ENCODE data around the gene MRM1. TPM values are rescaled to one million over a fixed set of nuclear protein-coding genes. Genes with fewer than 3 reads are reported as not detected.

The MRM1 gene
- total and polyA plus RNA-seq, 4 donors: 3.5 to 9.9 (median 7.8) TPM

DNA sequence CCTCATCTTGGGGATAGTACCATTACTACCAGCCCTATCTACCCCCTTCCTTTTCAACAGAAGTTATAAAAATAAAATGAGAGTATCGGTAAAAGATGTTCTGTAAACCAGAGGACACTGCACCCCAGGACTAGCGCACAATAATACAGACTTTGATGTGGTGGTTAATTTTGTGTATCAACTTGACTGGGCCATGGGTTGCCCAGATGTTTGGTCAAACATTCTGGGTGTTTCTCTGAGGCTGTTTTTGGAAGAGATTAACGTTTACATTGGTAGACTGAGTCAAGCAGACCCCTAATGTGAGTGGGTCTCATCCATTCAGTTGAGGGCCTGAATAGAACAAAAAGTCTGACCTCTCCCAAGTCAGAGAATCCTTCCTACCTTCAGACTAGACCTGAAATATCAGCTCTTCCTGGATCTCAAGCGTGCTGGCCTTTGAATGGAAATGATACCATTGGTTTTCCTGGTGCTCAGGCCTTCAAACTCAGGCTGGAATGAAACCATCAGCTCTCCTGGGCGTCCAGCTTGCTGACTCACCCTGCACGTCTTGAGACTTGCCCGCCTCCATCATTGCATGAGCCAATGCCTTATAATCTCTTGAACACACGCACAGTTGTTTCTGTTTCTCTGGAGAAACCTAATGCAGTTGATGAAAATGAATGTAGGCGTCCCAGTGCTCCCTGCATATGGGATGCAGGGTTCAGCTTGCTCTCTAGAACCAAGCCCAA is 10.1 kb downstream of the MRM1 start:
- no peak overlapping the region for H3K9ac ChIP-seq (ENCODE audit: insufficient read depth in 1 of 2, low read length in 2 of 2)
- H3K9me3 ChIP-seq (ENCODE audit: control insufficient read depth in 4 of 4, insufficient read depth in 3 of 4, low read length in 3 of 4): peaks cover 0 to 2% (median 0%) of the 10 kb centered on the region in 4 donors

DNA sequence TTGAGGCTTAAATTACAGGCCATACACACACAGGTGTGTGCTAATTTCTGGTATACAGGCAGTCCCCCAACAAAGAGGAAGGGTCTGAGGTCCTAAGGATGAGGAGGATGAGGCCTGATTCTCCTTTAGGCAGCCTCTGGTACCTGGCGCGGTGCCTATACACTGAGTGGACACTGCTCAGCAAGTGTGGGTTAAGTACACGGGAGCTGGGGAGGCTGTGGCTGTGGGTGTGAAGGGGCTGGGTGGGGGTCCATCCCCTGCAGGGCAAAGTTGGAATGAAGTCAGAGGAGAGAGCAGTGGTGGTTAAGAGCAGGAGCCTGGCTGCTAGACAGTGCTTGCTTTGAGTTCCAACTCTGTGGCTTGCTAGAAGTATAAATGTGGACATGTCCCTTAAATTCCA is 10.9 kb downstream of the MRM1 start:
- ATAC-seq (ENCODE audit: insufficient read depth, low FRiP score): no peak
- no peaks in the 10 kb centered on the region for H3K36me3 ChIP-seq (ENCODE audit: control insufficient read depth in 4 of 4, insufficient read depth in 4 of 4, low read length in 4 of 4)
- no peaks in the 10 kb centered on the region for H3K4me1 ChIP-seq (ENCODE audit: control insufficient read depth in 5 of 5, insufficient read depth in 5 of 5, low read length in 5 of 5)
- H3K27me3 ChIP-seq (ENCODE audit: control insufficient read depth in 3 of 3, insufficient read depth in 3 of 3, low read length in 2 of 3): peaks cover 5 to 22% (median 7%) of the 10 kb centered on the region in 3 donors
- no peak overlapping the region for H3K4me3 ChIP-seq
- no peak overlapping the region for H3K9ac ChIP-seq (ENCODE audit: insufficient read depth in 1 of 2, low read length in 2 of 2)
- H3K9me3 ChIP-seq (ENCODE audit: control insufficient read depth in 4 of 4, insufficient read depth in 3 of 4, low read length in 3 of 4): peaks cover 0 to 2% (median 0%) of the 10 kb centered on the region in 4 donors
- DNase-seq: no peak
- TF ChIP-seq, protein P1, sequence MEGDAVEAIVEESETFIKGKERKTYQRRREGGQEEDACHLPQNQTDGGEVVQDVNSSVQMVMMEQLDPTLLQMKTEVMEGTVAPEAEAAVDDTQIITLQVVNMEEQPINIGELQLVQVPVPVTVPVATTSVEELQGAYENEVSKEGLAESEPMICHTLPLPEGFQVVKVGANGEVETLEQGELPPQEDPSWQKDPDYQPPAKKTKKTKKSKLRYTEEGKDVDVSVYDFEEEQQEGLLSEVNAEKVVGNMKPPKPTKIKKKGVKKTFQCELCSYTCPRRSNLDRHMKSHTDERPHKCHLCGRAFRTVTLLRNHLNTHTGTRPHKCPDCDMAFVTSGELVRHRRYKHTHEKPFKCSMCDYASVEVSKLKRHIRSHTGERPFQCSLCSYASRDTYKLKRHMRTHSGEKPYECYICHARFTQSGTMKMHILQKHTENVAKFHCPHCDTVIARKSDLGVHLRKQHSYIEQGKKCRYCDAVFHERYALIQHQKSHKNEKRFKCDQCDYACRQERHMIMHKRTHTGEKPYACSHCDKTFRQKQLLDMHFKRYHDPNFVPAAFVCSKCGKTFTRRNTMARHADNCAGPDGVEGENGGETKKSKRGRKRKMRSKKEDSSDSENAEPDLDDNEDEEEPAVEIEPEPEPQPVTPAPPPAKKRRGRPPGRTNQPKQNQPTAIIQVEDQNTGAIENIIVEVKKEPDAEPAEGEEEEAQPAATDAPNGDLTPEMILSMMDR (IDR thresholded peaks at IDR 0.05; ENCODE audit: control extremely low read depth, extremely low read depth): no peak
- no peak overlapping the region for H3K27ac ChIP-seq (ENCODE audit: low read depth in 1 of 2, low read length in 1 of 2)
- WGBS, 2 donors: 77 to 82% methylated on average over 3 of the region's 3 CpGs

More for the DNA sequence above, 10.1 kb downstream of the MRM1 start:
- TF ChIP-seq, protein P1 (IDR thresholded peaks at IDR 0.05; ENCODE audit: control extremely low read depth, extremely low read depth): no peak
- no peak overlapping the region for H3K4me3 ChIP-seq
- no peak overlapping the region for H3K27ac ChIP-seq (ENCODE audit: low read depth in 1 of 2, low read length in 1 of 2)
- DNase-seq (no peak), ATAC-seq (ENCODE audit: insufficient read depth, low FRiP score) (no peak)
- no peaks in the 10 kb centered on the region for H3K36me3 ChIP-seq (ENCODE audit: control insufficient read depth in 4 of 4, insufficient read depth in 4 of 4, low read length in 4 of 4)
- WGBS, 2 donors: 77 to 82% methylated on average over 9 of the region's 9 CpGs
- no peaks in the 10 kb centered on the region for H3K4me1 ChIP-seq (ENCODE audit: control insufficient read depth in 5 of 5, insufficient read depth in 5 of 5, low read length in 5 of 5)
- H3K27me3 ChIP-seq (ENCODE audit: control insufficient read depth in 3 of 3, insufficient read depth in 3 of 3, low read length in 2 of 3): peaks cover 0 to 22% (median 7%) of the 10 kb centered on the region in 3 donors

DNA sequence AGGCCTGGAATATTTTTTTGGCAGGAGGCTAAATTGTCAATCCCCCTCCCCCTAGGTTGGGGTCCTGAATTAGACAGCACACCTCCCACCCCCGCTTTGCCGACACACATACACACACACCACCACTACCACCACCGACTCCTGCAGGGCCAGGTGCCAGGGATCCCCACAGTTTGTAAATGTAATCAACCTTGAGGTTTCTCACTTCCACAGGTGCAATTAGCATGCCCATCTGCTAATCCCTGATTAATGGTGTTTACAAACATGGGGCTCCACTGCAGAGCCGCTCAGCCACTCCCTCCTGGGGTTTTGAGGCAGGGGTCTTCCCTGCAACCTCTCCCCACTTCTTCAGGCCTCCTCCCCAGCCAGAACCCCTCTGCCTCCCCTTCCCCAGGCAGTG is 11.8 kb downstream of the MRM1 start:
- no peak for DNase-seq
- Histone ChIP-seq H3K4me3 (no peak overlapping the region), H3K27me3 (ENCODE audit: control insufficient read depth in 3 of 3, insufficient read depth in 3 of 3, low read length in 2 of 3) (peaks cover 5 to 22% (median 7%) of the 10 kb centered on the region in 3 donors), H3K4me1 (ENCODE audit: control insufficient read depth in 5 of 5, insufficient read depth in 5 of 5, low read length in 5 of 5) (no peaks in the 10 kb centered on the region), H3K9me3 (ENCODE audit: control insufficient read depth in 4 of 4, insufficient read depth in 3 of 4, low read length in 3 of 4) (peaks cover 0 to 2% (median 0%) of the 10 kb centered on the region in 4 donors), H3K9ac (ENCODE audit: insufficient read depth in 1 of 2, low read length in 2 of 2) (no peak overlapping the region), H3K27ac (ENCODE audit: low read depth in 1 of 2, low read length in 1 of 2) (no peak overlapping the region), H3K36me3 (ENCODE audit: control insufficient read depth in 4 of 4, insufficient read depth in 4 of 4, low read length in 4 of 4) (no peaks in the 10 kb centered on the region)
- no peak for ATAC-seq (ENCODE audit: insufficient read depth, low FRiP score)
- 59 to 72% methylated on average over 4 of the region's 4 CpGs for WGBS, 2 donors
- TF ChIP-seq, protein P1 (IDR thresholded peaks at IDR 0.05; ENCODE audit: control extremely low read depth, extremely low read depth): no peak
